Heart right ventricle (tissue), 16 donors: Measurements from ENCODE around the gene IL6R. TPM values are rescaled to one million over a fixed set of nuclear protein-coding genes. Genes with fewer than 3 reads are reported as not detected.

Experiments used
- ATAC-seq, 8 donors: fragments of 200-7000 bp; cut with Tn5 transposase; one replicate each; pipeline ENCODE4 v1.9.1; 2020; ENCODE audit warnings: mild to moderate bottlenecking in 8 of 8, moderate library complexity in 8 of 8, moderate number of reproducible peaks in 1 of 8
- DNase-seq, 2 donors: peaks; one replicate each; pipeline ENCODE4 v3.0.0-alpha.2; 2020
- H3K27ac ChIP-seq, 10 donors: fragments of 200-600 bp; sonication (generic) in 2 of 10; one replicate each; pipeline versions ENCODE4 v1.5.0 to v1.8.0; 2020 to 2022; ENCODE audit warnings: mild to moderate bottlenecking in 3 of 10
- H3K27me3 ChIP-seq, 7 donors: fragments of 200-600 bp; one replicate each; pipeline ENCODE4 v1.8.0; 2021 to 2022; ENCODE audit warnings: mild to moderate bottlenecking in 2 of 7
- H3K36me3 ChIP-seq, 9 donors: fragments of 200-600 bp; sonication (generic) in 1 of 9; one replicate each; pipeline versions ENCODE4 v1.5.0 to v1.8.0; 2020 to 2022; ENCODE audit warnings: mild to moderate bottlenecking in 2 of 9
- H3K4me1 ChIP-seq, 9 donors: fragments of 200-600 bp; sonication (generic) in 1 of 9; one replicate each; pipeline versions ENCODE4 v1.5.0 to v1.8.0; 2020 to 2022; ENCODE audit warnings: mild to moderate bottlenecking in 4 of 9
- H3K4me3 ChIP-seq, 10 donors: fragments of 200-600 bp; sonication (generic) in 2 of 10; one replicate each; pipeline versions ENCODE4 v1.5.0 to v1.8.0; 2020 to 2022; ENCODE audit warnings: mild to moderate bottlenecking in 7 of 10, moderate library complexity in 2 of 10
- H3K9me3 ChIP-seq, 11 donors: fragments of 200-600 bp in 10 of 11; sonication (generic) in 2 of 11; one replicate each; pipeline versions ENCODE4 v1.5.0 to v1.8.0; 2013 to 2022; ENCODE audit warnings: mild to moderate bottlenecking in 2 of 11, control low read depth in 1 of 11, moderate library complexity in 1 of 11
- CTCF ChIP-seq, 9 donors: fragments of 200-600 bp; sonication (generic) in 2 of 9; IDR thresholded peaks; one replicate each; pipeline versions ENCODE4 v1.5.0 to v1.8.0; 2021 to 2022; ENCODE audit warnings: antibody characterized with exemption in 9 of 9, mild to moderate bottlenecking in 5 of 9, moderate library complexity in 1 of 9
- WGBS, 2 donors: extraction: QIAGEN DNeasy Blood & Tissue Kit; methylation state at CpG; one replicate each; pipeline ENCODE4 v1.1.7; 2013; ENCODE audit warnings: inconsistent platforms in 1 of 2; 5-methylcytosine and 5-hydroxymethylcytosine counted together
- intact Hi-C, 10 donors: fragments of 100-400 bp; cut with DNase I; formaldehyde crosslinking; loops; one replicate each; pipeline versions ENCODE4 v1.11.1 to v1.14.2; 2022
- polyA plus RNA-seq, 2 donors: library from polyadenylated mRNA; stranded (reverse); fragments of 200-250 nt; gene quantifications; one replicate each; pipeline ENCODE4 v1.2.3, GENCODE V29; 2013
- total RNA-seq, 10 donors: library from RNA; stranded (reverse); fragmentation: NEBNext Ultra II Directional in 3 of 10; extraction: Animal tissue kit (Norgen Biotek cat#: 25700) in 3 of 10; gene quantifications; one replicate each; pipeline versions ENCODE4 v1.2.1 to v1.2.4, GENCODE V29; 2021 to 2023
- donor health status: Arrhythmogenic right ventricular cardiomyopathy.
- donor health status: ischemic (EF 13 %, LVEDD 7.1; RV severe dilation, severe dysfunction).
- donor health status: healthy with polysubstance abuse.
- donor health status: DM: no; HTN: yes; CAD: no.
- donor health status: DM: no; HTN: no; CAD: no.
- donor health status: ischemic (EF 25% LVEDD 6.9; RV normal size, moderate dysfunction).
- donor health status: ischemic (EF 25% LVEDD 5.7; RV mildly dilated, moderate dysfunction).
- donor health status: healthy.
- donor health status: DM: yes; HTN: yes; CAD: no.
- donor health status: Ischemic cardiomyopathy.
- donor health status: ischemic (EF 35%, LVEDD 5.7; RV mildly dilated, moderate dysfunction).
- donor health status: nonischemic (EF 11% LVEDD 7.7; RV severe dilation, severe dysfunction).
- donor health status: DM: yes; HTN: yes; CAD: no.
- donor health status: PGD.
- donor health status: ischemic (EF 29% LVEDD 5.4; RV normal size, mild dysfunction).
- donor health status: nonischemic (EF 23%, LVEDD 6.1; RV moderate dilation, normal function).

IL6R gene
- total and polyA plus RNA-seq, 12 donors = 2.9 to 16.2 (median 9.3) TPM

- no peak for TF ChIP-seq CTCF (IDR thresholded peaks at IDR 0.05)
- Histone ChIP-seq H3K27ac (peak overlapping the region; percentile 4 to 97 (median 64)), H3K36me3 (peaks cover 0 to 2% (median 0%) of the 10 kb centered on the region in 9 donors), H3K4me3 (no peak overlapping the region), H3K4me1 (peaks cover 36 to 93% (median 81%) of the 10 kb centered on the region in 9 donors), H3K27me3 (no peaks in the 10 kb centered on the region), H3K9me3 (no peaks in the 10 kb centered on the region)
- ATAC-seq (no peak), DNase-seq (no peak)
- intact Hi-C loops = no loop called here
- WGBS, 2 donors = 75 to 85% methylated on average over 7 of the region's 7 CpGs
Measured at GRCh38 chr1:154423988-154424326, 18.8 kb downstream of the IL6R start.

DNA sequence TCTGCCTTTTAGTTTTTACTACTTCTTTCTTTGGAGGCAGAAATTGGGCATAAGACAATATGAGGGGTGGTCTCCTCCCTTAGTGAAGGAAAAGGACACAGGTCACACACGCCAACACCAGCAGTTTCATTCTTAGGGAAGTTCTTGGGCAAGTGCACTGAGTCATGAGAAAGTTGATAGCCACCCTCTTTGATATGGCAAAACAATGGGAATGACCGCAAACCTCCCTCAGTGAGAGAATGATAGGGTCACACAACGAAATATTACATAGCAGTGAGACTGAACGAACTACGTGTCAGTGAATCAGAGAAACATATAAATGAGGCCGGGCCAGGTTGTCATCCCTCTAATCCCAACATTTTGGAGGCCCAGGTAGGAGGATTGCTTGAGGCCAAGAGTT, 20.0 kb downstream of the IL6R start:
- Histone ChIP-seq H3K27ac (no peak overlapping the region), H3K4me3 (no peak overlapping the region), H3K27me3 (no peaks in the 10 kb centered on the region), H3K36me3 (peaks cover 0 to 14% (median 0%) of the 10 kb centered on the region in 9 donors), H3K4me1 (peaks cover 28 to 91% (median 79%) of the 10 kb centered on the region in 9 donors), H3K9me3 (no peaks in the 10 kb centered on the region)
- intact Hi-C loops = no loop called here
- WGBS, 2 donors = 85 to 94% methylated on average over 6 of the region's 6 CpGs
- DNase-seq = no peak
- ATAC-seq = no peak
- no peak for TF ChIP-seq CTCF (IDR thresholded peaks at IDR 0.05)

DNA sequence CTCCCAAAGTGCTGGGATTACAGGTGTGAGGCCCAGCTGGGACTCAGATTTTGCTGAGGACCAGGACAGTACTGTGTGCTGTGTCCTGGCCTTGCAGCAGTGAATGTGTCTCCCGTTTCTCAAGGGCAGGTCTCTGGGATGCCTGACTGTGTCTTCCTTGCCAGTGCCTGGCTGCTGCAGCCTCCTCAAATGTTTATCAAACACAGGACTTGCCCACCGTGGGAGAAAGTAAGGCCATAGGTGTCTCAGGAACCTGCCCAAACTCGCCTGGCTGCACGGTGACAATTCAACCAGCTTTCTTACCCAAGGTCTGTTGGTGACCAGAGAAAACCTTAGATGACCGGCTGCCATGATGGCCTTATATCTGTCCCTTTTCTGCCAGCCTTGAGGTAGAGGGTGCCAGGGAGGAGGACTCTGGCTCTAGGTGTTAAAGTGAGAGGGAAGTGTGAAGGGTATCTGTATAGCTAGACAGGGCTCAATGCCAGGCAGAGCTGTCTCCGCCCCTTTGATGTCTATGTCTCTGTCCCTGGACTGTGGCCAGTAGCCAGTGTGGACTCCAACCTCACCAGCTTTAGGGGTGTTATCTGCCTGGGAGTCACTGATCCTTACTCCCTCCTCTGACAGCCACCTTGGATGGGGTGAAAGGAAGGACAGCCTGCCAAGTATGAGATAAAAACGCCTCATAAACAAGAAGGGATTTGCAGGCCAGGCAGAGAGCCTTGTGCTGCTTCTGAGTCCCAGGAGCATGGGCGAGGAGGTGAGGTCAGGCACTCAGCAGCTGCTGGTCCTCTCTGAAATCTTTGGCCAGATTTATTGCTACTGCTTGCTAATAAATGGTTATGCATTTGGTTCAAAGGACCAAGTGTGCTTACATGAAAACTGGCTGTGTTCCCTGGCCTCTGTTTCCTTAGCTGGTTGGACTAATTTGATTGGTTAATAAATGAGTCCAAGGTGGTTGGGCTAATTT, 22.3 kb downstream of the IL6R start:
- ATAC-seq (peak; percentile 63 to 84 (median 75)), DNase-seq (peak; percentile 60 to 73)
- Histone ChIP-seq H3K4me1 (peaks cover 22 to 91% (median 74%) of the 10 kb centered on the region in 9 donors), H3K36me3 (peaks cover 0 to 20% (median 0%) of the 10 kb centered on the region in 9 donors), H3K27me3 (no peaks in the 10 kb centered on the region), H3K4me3 (no peak overlapping the region), H3K9me3 (no peaks in the 10 kb centered on the region), H3K27ac (peak overlapping the region; percentile 40 to 84 (median 66))
- intact Hi-C loops = no loop called here
- no peak for TF ChIP-seq CTCF (IDR thresholded peaks at IDR 0.05)
- WGBS, 2 donors = 41 to 49% methylated on average over 8 of the region's 8 CpGs

DNA sequence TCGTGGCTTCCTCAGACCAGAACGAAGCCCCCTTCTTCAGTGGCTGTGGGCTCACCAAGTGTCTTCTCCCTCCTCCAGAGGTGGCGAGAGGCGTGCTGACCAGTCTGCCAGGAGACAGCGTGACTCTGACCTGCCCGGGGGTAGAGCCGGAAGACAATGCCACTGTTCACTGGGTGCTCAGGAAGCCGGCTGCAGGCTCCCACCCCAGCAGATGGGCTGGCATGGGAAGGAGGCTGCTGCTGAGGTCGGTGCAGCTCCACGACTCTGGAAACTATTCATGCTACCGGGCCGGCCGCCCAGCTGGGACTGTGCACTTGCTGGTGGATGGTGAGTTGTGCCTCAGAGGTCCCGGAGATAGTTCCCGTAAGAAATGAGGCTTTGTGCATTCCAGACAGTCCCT, 24.0 kb downstream of the IL6R start:
- peaks cover 0 to 34% (median 0%) of the 10 kb centered on the region in 9 donors for H3K36me3 ChIP-seq
- intact Hi-C loops = no loop called here
- ATAC-seq = peak in 2 of 8 donors; percentile 15 to 19
- H3K9me3 ChIP-seq = no peaks in the 10 kb centered on the region
- H3K27ac ChIP-seq = peak overlapping the region in 6 of 10 donors; percentile 16 to 84 (median 48)
- H3K4me3 ChIP-seq = no peak overlapping the region
- 73 to 79% methylated on average over 15 of the region's 15 CpGs for WGBS, 2 donors
- H3K4me1 ChIP-seq = peaks cover 22 to 91% (median 74%) of the 10 kb centered on the region in 9 donors
- H3K27me3 ChIP-seq = no peaks in the 10 kb centered on the region
- TF ChIP-seq CTCF (IDR thresholded peaks at IDR 0.05) = no peak
- no peak for DNase-seq
